ENCODE results near the gene CGNL1.

The CGNL1 gene

DNA sequence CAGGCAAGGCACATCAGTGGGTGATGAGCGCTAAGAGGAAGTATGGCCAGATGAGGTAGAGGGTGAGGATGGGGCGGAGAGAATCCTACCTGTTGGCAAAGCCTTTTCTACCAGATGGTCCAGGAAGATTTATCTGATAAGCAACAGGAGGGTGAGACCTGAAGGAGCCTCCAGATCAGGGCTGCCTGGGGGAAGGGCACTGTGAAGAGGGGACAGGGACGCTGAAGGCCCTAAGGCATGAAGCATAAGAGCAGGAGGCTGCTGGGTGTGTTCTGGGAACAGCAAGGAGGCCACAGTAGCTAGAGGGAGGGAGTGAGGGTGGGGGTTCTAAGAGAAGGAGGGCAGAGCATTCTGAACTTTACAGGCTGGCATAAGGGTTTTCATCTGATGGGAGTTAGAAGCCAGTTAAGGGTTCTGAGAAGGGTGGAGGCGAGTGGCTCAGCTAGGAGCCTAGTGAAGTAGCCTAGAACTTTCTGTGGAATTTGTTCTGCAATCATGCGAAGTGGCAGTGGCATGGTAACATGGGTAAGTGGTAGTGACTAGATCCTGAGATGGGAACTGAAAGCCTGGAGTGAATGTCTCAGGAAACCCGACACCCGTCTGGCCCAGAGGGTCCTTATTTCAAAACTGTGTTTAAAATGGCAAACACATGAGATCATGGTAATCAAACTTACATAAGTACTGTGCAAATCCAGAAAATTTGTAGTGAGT, 29.9 kb downstream of the CGNL1 start:
- Histone ChIP-seq H3K36me3 (ENCODE audit: insufficient read depth, low read length) (no peaks in the 10 kb centered on the region), H3K27me3 (ENCODE audit: insufficient read depth, low read length) (no peaks in the 10 kb centered on the region; the same call in 1 of the 2 replicates), H3K9me2 (ENCODE audit: low read depth, low read length) (no peaks in the 10 kb centered on the region), H3K9ac (ENCODE audit: low read length) (no peak overlapping the region), H4K20me1 (ENCODE audit: insufficient read depth, low read length) (no peaks in the 10 kb centered on the region), H3K79me2 (ENCODE audit: insufficient read depth, low read length) (no peaks in the 10 kb centered on the region), H3K27ac (ENCODE audit: low read depth, low read length, poor library complexity, severe bottlenecking) (no peak overlapping the region), H3F3A (ENCODE audit: insufficient read depth, low read length) (no peaks in the 10 kb centered on the region), H3K9me3 (ENCODE audit: low read length) (no peaks in the 10 kb centered on the region), H3K4me1 (ENCODE audit: insufficient read depth, low read length, severe bottlenecking) (no peaks in the 10 kb centered on the region), H2AFZ (ENCODE audit: low read length) (no peak overlapping the region), H3K4me3 (ENCODE audit: low read depth, low read length, poor library complexity, severe bottlenecking) (no peak overlapping the region), H3K4me2 (ENCODE audit: low read length) (no peak overlapping the region)
- TF ChIP-seq, protein P1, sequence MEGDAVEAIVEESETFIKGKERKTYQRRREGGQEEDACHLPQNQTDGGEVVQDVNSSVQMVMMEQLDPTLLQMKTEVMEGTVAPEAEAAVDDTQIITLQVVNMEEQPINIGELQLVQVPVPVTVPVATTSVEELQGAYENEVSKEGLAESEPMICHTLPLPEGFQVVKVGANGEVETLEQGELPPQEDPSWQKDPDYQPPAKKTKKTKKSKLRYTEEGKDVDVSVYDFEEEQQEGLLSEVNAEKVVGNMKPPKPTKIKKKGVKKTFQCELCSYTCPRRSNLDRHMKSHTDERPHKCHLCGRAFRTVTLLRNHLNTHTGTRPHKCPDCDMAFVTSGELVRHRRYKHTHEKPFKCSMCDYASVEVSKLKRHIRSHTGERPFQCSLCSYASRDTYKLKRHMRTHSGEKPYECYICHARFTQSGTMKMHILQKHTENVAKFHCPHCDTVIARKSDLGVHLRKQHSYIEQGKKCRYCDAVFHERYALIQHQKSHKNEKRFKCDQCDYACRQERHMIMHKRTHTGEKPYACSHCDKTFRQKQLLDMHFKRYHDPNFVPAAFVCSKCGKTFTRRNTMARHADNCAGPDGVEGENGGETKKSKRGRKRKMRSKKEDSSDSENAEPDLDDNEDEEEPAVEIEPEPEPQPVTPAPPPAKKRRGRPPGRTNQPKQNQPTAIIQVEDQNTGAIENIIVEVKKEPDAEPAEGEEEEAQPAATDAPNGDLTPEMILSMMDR (IDR thresholded peaks at IDR 0.05; ENCODE audit: low read length), result no peak
- no peak for TF ChIP-seq EZH2 (IDR thresholded peaks at IDR 0.05; ENCODE audit: borderline replicate concordance, low read length)

DNA sequence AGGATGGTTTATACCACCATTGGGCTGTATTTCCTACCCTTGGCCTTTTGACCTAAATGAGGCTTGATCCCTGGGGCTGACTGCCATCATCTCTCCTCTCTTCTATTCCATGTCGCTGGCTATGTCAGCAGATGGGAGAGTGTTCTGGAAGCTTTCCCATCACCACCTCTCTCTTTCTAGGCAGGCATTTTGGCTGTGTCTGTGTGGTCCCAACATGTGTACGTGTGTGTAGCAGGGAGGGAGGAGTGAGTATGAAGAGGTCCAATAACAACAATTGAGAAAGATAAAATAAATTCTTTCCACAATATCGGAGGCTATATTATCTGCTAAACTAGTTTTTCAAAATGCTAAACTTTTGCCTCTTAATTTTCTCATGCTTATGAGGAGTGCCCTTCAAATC, 34.1 kb downstream of the CGNL1 start:
- H3K79me2 ChIP-seq (ENCODE audit: insufficient read depth, low read length), result no peaks in the 10 kb centered on the region

GRCh38 chr15:57411945-57412768, 35.9 kb downstream of the CGNL1 start:
- H3K9ac ChIP-seq (ENCODE audit: low read length), result no peak overlapping the region
- H3K36me3 ChIP-seq (ENCODE audit: insufficient read depth, low read length), result no peaks in the 10 kb centered on the region
- no peak overlapping the region for H3K4me2 ChIP-seq (ENCODE audit: low read length)
- H3K79me2 ChIP-seq (ENCODE audit: insufficient read depth, low read length), result no peaks in the 10 kb centered on the region
- no peak overlapping the region for H3K4me3 ChIP-seq (ENCODE audit: low read depth, low read length, poor library complexity, severe bottlenecking)
- H4K20me1 ChIP-seq (ENCODE audit: insufficient read depth, low read length), result no peaks in the 10 kb centered on the region
- no peaks in the 10 kb centered on the region for H3K27me3 ChIP-seq (ENCODE audit: insufficient read depth, low read length)
- H2AFZ ChIP-seq (ENCODE audit: low read length), result no peak overlapping the region
- no peak overlapping the region for H3K27ac ChIP-seq (ENCODE audit: low read depth, low read length, poor library complexity, severe bottlenecking)
- TF ChIP-seq, protein P1 (IDR thresholded peaks at IDR 0.05; ENCODE audit: low read length), result no peak
- TF ChIP-seq EZH2 (IDR thresholded peaks at IDR 0.05; ENCODE audit: borderline replicate concordance, low read length), result no peak
- no peaks in the 10 kb centered on the region for H3K4me1 ChIP-seq (ENCODE audit: insufficient read depth, low read length, severe bottlenecking)
- H3F3A ChIP-seq (ENCODE audit: insufficient read depth, low read length), result no peaks in the 10 kb centered on the region
- no peaks in the 10 kb centered on the region for H3K9me2 ChIP-seq (ENCODE audit: low read depth, low read length)
- no peaks in the 10 kb centered on the region for H3K9me3 ChIP-seq (ENCODE audit: low read length)

More for the DNA sequence above, 34.1 kb downstream of the CGNL1 start:
- H3K4me2 ChIP-seq (ENCODE audit: low read length), result no peak overlapping the region
- no peak for TF ChIP-seq EZH2 (IDR thresholded peaks at IDR 0.05; ENCODE audit: borderline replicate concordance, low read length)
- TF ChIP-seq, protein P1 (IDR thresholded peaks at IDR 0.05; ENCODE audit: low read length), result no peak
- H2AFZ ChIP-seq (ENCODE audit: low read length), result no peak overlapping the region
- no peak overlapping the region for H3K27ac ChIP-seq (ENCODE audit: low read depth, low read length, poor library complexity, severe bottlenecking)
- no peak overlapping the region for H3K9ac ChIP-seq (ENCODE audit: low read length)
- no peaks in the 10 kb centered on the region for H3K9me3 ChIP-seq (ENCODE audit: low read length)
- H3K27me3 ChIP-seq (ENCODE audit: insufficient read depth, low read length), result no peaks in the 10 kb centered on the region
- no peaks in the 10 kb centered on the region for H3K9me2 ChIP-seq (ENCODE audit: low read depth, low read length)
- no peaks in the 10 kb centered on the region for H4K20me1 ChIP-seq (ENCODE audit: insufficient read depth, low read length)
- no peaks in the 10 kb centered on the region for H3K4me1 ChIP-seq (ENCODE audit: insufficient read depth, low read length, severe bottlenecking)
- H3F3A ChIP-seq (ENCODE audit: insufficient read depth, low read length), result no peaks in the 10 kb centered on the region
- H3K4me3 ChIP-seq (ENCODE audit: low read depth, low read length, poor library complexity, severe bottlenecking), result no peak overlapping the region
- H3K36me3 ChIP-seq (ENCODE audit: insufficient read depth, low read length), result no peaks in the 10 kb centered on the region
